Pancreas (tissue), 10 donors: ENCODE results near the gene NR2C2. TPM values are rescaled to one million over a fixed set of nuclear protein-coding genes. Genes with fewer than 3 reads are reported as not detected.

Experiments
- ATAC-seq, 4 donors: fragments of 200-7000 bp; cut with Tn5 transposase; one replicate each; pipeline versions ENCODE4 v1.8.0 to v1.9.1; 2020; ENCODE audit warnings: mild to moderate bottlenecking in 4 of 4, moderate library complexity in 4 of 4
- DNase-seq, 6 donors: peaks; one replicate each; pipeline ENCODE4 v3.0.0-alpha.2; 2020
- FAIRE-seq: peaks from 2 replicates; lab custom pipeline; 2012; peaks lifted over from hg19 to GRCh38; lab: Jason Lieb, UNC
- H3K27ac ChIP-seq, 4 donors: fragments of 200-600 bp; sonication (generic); 1 replicate in 3 of 4; 2 replicates in 1 of 4; pipeline versions ENCODE4 v1.5.0 to v1.8.0; 2020
- H3K27me3 ChIP-seq, 4 donors: fragments of 200-600 bp; one replicate each; pipeline ENCODE4 v1.8.0; 2021
- H3K36me3 ChIP-seq, 3 donors: fragments of 200-600 bp; sonication (generic) in 1 of 3; one replicate each; pipeline versions ENCODE4 v1.5.0 to v1.8.0; 2020 to 2021
- H3K4me1 ChIP-seq, 3 donors: fragments of 200-600 bp; one replicate each; pipeline ENCODE4 v1.8.0; 2021
- H3K4me3 ChIP-seq, 4 donors: fragments of 200-600 bp; sonication (generic) in 2 of 4; one replicate each; pipeline versions ENCODE4 v1.5.0 to v1.8.0; 2020 to 2021
- H3K9me3 ChIP-seq, 4 donors: fragments of 200-600 bp; one replicate each; pipeline ENCODE4 v1.8.0; 2021
- CTCF ChIP-seq, 4 donors: fragments of 200-600 bp; sonication (generic) in 3 of 4; IDR thresholded peaks; one replicate each; pipeline versions ENCODE4 v1.5.0 to v1.8.0; 2021; ENCODE audit warnings: antibody characterized with exemption in 4 of 4
- WGBS, 2 donors: extraction: QIAGEN DNeasy Blood & Tissue Kit; methylation state at CpG; one replicate each; pipeline ENCODE4 v1.1.7; 2013; 5-methylcytosine and 5-hydroxymethylcytosine counted together
- intact Hi-C, 3 donors: fragments of 100-400 bp; cut with DNase I; formaldehyde crosslinking; loops; one replicate each; pipeline versions ENCODE4 v1.11.1 to v1.14.2; 2022
- polyA plus RNA-seq, 2 donors: library from polyadenylated mRNA; stranded (reverse); fragments of 200-250 nt; gene quantifications; one replicate each; pipeline ENCODE4 v1.2.3, GENCODE V29; 2013
- total RNA-seq, 6 donors: library from RNA; stranded (reverse); fragmentation: NEBNext Ultra II Directional in 4 of 6; extraction: Animal tissue kit (Norgen Biotek cat#: 25700) in 4 of 6; gene quantifications; one replicate each; pipeline versions ENCODE4 v1.2.1 to v1.2.4, GENCODE V29; 2021 to 2023
- donor health status: healthy with polysubstance abuse.
- donor health status: DM: no; HTN: no; CAD: no; lungs with moderate emphysema.
- donor health status: DM: no; HTN: no; CAD: no.
- donor health status: control.
- donor health status: control.
- donor health status: Bipolar disorder and iron deficiency.
- donor health status: DM: yes; HTN: yes; CAD: no.
- donor health status: DM: no; HTN: no; CAD: no.
- donor health status: DM: no; HTN: no; CAD: no.
- donor health status: DM: yes; HTN: yes; CAD: no.

The NR2C2 gene
- total and polyA plus RNA-seq, 8 donors = 5.4 to 25.1 (median 14.4) TPM

DNA sequence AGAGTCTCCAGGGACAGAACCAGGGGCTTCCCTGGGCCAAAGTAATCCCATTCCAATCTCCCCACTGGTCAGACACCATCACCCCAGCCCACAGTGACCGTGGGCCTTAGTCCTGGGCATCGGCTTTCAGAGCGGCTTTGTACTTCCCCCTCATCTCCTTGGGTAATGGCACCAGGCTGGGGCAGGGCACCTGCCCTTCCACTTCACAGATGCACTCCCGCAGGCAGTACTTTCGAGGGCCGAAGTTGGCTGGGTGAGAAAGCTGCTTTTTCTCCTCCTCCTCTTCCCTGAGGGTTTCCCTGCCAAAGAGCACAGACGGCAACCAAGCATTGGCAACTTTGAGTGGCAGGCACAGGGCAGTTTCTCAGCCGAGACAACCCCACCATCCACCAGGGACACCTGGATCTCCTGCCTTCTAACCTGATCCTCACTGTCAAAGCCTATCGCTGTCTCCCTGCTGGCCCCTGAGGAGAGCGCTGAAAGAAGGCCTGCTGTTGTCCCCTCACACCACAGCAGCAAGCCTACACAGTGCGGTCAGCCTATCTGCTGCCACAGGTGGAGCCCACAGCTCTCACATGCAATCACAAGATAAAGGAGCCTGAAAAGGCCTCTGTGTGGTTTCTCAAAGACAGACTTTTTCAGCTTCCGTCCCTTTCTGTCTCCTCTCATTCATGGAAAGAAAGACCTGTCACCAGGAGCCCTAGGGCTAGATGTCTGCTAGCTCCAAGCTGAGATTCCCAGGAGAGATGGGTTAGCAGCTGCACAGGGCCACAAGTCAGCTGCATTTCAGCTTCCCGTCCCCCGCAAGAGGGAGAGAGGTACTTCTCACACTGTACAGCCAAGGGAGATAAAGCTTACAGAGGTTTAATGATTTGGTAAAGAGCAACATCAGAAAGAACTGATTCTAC lies 105.2 kb downstream of the NR2C2 start:
- Histone ChIP-seq H3K27me3 (no peaks in the 10 kb centered on the region), H3K9me3 (no peaks in the 10 kb centered on the region), H3K4me3 (no peak overlapping the region), H3K36me3 (peaks cover 3 to 23% (median 14%) of the 10 kb centered on the region in 3 donors), H3K4me1 (no peaks in the 10 kb centered on the region), H3K27ac (no peak overlapping the region)
- FAIRE-seq (no peak), ATAC-seq (no peak), DNase-seq (no peak)
- no peak for TF ChIP-seq CTCF (IDR thresholded peaks at IDR 0.05)
- intact Hi-C loops = no loop called here
- WGBS, 2 donors = 95% methylated on average over 14 of the region's 14 CpGs

DNA sequence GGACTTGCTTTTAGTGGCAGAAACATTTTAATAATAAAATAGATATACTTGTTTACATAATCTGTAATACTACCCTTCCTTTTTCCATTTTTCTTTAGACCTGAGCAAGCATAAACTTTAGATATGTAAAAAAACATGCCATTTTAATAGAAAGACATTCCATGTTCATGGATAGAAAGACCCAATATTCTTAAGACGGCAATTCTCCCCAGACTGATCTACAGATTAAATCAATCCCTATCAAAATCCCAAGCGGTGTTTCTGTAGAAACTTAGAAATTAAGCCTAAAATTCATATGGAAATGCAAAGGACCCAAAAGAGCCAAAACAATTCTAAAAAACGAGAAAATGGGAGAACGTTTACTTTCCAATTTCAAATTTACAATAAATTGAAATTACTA lies 106.2 kb downstream of the NR2C2 start:
- no peak for ATAC-seq
- Histone ChIP-seq H3K27me3 (no peaks in the 10 kb centered on the region), H3K9me3 (no peaks in the 10 kb centered on the region), H3K4me1 (no peaks in the 10 kb centered on the region), H3K27ac (no peak overlapping the region), H3K4me3 (no peak overlapping the region), H3K36me3 (peaks cover 3 to 15% (median 6%) of the 10 kb centered on the region in 3 donors)
- FAIRE-seq = no peak
- WGBS, 2 donors = 95 to 97% methylated on average over 4 of the region's 4 CpGs
- intact Hi-C loops = no loop called here
- no peak for DNase-seq
- TF ChIP-seq CTCF (IDR thresholded peaks at IDR 0.05) = no peak

DNA sequence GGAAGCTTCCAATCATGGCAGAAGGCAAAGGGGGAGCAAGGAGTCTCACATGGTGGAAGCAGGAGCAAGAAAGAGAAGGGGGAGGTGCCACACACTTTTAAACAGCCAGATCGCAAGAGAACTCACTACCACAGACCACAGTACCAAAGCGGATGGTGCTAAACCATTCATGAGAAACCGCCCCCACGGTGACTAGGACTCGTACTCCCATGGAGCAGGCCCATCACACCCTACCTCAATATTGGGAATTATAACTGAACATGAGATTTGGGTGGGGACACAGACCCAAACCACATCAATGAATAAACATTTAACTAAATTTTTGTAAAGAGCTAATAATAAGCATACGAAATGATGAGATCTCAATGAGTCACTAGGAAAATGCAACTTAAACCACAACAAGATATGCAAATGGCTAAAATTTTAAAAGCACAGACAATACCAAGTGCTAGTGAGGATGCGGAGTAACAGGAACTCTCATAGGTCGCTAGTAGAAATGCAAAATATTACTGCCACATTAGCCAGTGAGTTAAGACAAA lies 107.7 kb downstream of the NR2C2 start:
- Histone ChIP-seq H3K27me3 (no peaks in the 10 kb centered on the region), H3K4me3 (no peak overlapping the region), H3K9me3 (no peaks in the 10 kb centered on the region), H3K4me1 (no peaks in the 10 kb centered on the region), H3K36me3 (peaks cover 3 to 14% (median 5%) of the 10 kb centered on the region in 3 donors), H3K27ac (no peak overlapping the region)
- 95 to 97% methylated on average over 8 of the region's 8 CpGs for WGBS, 2 donors
- intact Hi-C loops = no loop called here
- FAIRE-seq (no peak), ATAC-seq (no peak), DNase-seq (no peak)
- TF ChIP-seq CTCF (IDR thresholded peaks at IDR 0.05) = no peak

DNA sequence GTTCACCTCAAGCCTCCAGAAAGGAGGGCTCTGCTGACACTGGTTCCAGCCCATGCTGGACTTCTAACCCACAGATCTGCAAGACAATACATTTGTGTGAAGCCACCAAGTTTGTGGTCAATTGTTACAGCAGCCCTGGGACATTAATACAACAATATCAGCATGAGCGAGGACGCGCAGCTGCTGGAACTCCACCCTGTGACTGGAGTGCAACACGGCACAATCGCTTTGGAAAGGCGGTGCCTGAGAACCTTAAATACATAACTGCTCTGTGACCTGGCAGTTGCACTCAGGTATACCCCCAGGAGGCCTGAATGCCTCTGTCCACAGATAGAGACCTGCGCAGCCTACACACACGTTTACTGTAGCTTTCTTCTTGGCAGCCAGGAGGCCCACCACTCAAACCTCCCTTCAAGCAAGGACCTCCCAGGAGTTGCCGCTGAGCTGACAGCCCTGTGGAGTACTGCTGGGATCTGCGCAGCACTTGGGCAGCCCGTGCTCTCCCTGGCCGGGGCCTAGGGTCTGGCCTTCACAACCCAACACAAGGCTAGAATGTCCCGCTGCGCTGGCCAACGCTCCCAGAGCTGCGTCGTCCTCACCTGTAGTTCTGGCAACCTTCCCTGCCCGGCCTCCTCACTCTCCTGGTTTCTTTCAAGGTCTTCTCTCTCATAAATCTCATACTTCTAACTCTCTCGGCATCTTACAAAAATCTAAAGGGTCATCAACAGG lies 109.5 kb downstream of the NR2C2 start:
- ATAC-seq (peak in 1 of 4 donors; percentile 56), FAIRE-seq (no peak), DNase-seq (peak in 1 of 6 donors; percentile 63)
- Histone ChIP-seq H3K27ac (no peak overlapping the region), H3K4me1 (no peaks in the 10 kb centered on the region), H3K36me3 (peaks cover 0 to 14% (median 3%) of the 10 kb centered on the region in 3 donors), H3K27me3 (no peaks in the 10 kb centered on the region), H3K9me3 (no peaks in the 10 kb centered on the region), H3K4me3 (no peak overlapping the region)
- TF ChIP-seq CTCF (IDR thresholded peaks at IDR 0.05) = no peak
- intact Hi-C loops = no loop called here
- 75 to 84% methylated on average over 19 of the region's 19 CpGs for WGBS, 2 donors
